Left kidney (tissue), 2 donors: Measurements from ENCODE around the gene FBXO47. TPM values are rescaled to one million over a fixed set of nuclear protein-coding genes. Genes with fewer than 3 reads are reported as not detected.
"Not testable (repeated sequence)": the region's sequence is repeated elsewhere in the genome, so short reads cannot be mapped to it uniquely, and the experiment has no call there.

Experiments
- DNase-seq: peaks from one replicate; pipeline ENCODE4 v3.0.0-alpha.2; 2013
- polyA plus RNA-seq: library from polyadenylated mRNA; unstranded; fragments of 120-200 nt; gene quantifications from one replicate; pipeline ENCODE4 v1.2.1, GENCODE V29; 2013; ENCODE audit not compliant: insufficient read length

Gene FBXO47
- polyA plus RNA-seq, 1 donor: not detected

DNA sequence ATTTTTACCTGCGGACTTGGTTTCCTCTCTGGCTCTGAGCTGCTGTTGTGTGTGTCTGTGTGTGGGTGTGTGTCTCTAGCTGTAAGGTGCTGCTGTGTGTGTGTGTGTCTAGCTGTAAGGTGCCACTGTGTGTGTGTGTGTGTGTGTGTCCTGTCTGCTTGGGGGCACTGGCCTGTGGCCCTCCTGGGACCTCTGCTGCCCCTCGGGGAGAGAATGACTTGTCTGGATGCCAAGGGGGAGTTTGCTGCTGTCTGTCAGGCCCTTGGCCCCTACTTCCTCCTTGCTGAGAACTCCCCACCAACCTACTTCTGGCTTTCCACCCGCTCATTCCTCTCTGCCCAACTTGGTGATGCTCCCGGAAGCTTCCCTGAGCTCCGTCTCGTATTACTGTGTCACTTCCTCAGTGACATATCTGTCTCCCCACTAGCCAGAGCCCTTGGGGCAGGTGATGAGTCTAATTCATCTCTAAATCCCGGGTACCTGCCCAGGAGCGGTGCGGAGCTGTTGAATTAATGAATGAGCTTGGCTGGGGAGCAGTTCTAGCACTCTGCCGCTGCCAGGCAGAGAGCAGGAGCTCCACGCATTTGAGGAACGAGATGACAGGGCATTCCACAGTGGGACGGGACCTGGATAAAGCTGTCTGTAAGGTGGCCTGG lies 45.3 kb downstream of the FBXO47 start:
- DNase-seq: no peak

DNA sequence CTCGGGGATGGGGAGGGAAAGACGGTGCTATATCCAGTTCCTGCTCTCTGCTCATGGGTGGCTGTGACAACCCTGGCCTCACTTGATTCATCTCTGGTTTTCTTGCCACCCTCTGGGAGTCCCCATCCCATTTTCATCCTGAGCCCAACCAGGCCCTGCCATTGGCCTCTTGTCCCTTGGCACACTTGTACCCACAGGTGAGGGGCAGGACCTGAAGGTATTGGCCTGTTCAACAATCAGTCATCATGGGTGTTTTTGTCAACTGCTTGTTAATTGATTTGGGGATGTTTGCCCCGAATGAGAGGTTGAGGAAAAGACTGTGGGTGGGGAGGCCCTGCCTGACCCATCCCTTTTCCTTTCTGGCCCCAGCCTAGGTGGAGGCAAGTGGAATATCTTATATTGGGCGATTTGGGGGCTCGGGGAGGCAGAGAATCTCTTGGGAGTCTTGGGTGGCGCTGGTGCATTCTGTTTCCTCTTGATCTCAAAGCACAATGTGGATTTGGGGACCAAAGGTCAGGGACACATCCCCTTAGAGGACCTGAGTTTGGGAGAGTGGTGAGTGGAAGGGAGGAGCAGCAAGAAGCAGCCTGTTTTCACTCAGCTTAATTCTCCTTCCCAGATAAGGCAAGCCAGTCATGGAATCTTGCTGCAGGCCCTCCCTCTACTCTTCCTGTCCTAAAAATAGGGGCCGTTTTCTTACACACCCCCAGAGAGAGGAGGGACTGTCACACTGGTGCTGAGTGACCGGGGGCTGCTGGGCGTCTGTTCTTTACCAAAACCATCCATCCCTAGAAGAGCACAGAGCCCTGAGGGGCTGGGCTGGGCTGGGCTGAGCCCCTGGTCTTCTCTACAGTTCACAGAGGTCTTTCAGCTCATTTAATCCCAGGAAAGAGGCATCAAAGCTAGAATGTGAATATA lies 46.6 kb downstream of the FBXO47 start:
- DNase-seq: no peak

DNA sequence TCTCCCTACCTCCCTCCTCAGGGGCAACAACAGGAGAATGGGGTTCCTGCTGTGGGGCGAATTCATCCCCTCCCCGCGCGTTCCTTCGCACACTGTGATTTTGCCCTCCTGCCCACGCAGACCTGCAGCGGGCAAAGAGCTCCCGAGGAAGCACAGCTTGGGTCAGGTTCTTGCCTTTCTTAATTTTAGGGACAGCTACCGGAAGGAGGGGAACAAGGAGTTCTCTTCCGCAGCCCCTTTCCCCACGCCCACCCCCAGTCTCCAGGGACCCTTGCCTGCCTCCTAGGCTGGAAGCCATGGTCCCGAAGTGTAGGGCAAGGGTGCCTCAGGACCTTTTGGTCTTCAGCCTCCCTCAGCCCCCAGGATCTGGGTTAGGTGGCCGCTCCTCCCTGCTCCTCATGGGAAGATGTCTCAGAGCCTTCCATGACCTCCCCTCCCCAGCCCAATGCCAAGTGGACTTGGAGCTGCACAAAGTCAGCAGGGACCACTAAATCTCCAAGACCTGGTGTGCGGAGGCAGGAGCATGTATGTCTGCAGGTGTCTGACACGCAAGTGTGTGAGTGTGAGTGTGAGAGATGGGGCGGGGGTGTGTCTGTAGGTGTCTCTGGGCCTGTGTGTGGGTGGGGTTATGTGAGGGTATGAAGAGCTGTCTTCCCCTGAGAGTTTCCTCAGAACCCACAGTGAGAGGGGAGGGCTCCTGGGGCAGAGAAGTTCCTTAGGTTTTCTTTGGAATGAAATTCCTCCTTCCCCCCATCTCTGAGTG lies 47.7 kb downstream of the FBXO47 start:
- DNase-seq: no peak

DNA sequence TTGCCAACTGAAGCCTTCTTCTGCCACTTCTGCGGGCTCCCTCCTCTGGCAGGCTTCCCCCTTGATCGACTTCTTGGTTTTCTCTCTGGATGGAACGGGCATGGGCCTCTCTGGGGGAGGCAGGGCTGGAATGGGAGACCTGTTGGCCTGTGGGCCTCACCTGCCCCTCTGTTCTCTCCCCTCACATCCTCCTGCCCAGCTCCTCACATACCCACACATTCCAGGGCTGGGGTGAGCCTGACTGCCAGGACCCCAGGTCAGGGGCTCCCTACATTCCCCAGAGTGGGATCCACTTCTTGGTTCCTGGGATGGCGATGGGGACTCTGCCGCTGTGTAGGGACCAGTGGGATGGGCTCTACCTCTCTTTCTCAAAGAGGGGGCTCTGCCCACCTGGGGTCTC lies 48.3 kb downstream of the FBXO47 start:
- no peak for DNase-seq

DNA sequence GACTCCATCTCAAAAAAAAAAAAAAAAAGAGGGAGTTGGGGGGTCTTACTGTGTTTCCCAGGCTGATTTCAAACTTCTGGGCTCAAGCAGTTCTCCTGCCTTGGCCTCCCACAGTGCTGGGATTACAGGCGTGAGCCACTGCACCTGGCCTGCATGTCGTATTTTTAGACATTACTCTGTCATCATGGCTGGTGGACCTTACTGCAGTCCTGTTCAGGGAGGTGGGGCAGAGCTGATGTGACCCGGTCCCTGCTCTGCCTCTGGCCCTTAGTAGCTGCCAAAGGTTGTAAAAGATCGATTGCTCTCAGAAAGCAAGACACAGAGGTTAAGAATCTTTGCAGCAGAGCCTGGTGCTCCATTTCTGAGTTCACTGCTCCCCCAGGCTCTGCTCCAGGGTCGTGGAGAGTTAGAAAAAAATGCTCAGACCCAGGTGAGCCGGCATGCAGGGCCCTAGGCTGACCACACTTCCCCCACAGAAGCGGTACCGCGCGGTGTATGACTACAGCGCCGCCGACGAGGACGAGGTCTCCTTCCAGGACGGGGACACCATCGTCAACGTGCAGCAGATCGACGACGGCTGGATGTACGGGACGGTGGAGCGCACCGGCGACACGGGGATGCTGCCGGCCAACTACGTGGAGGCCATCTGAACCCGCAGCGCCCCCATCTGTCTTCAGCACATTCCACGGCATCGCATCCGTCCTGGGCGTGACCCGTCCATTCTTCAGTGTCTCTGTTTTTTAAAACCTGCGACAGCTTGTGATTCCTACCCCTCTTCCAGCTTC lies 48.9 kb downstream of the FBXO47 start:
- DNase-seq: no peak

DNA sequence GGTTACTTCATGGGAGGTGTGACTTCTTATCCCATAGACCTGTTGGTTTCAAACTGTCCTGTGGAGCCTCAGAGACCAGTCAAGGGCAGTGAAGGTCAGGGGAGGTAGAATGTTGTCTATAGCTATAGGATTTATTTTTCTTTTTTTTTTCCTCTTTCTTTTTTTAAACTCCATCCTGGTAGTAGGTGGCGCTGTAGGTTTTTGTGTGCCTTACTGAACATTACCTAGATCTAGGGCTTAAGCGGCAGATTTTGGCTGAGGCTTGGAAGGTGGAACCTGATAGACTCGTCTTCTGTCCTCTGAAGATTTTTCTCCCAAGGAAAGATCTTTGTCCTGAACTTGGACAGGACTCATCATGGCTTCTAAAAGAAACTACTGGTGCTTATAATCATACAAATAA lies 49.9 kb downstream of the FBXO47 start:
- no peak for DNase-seq

DNA sequence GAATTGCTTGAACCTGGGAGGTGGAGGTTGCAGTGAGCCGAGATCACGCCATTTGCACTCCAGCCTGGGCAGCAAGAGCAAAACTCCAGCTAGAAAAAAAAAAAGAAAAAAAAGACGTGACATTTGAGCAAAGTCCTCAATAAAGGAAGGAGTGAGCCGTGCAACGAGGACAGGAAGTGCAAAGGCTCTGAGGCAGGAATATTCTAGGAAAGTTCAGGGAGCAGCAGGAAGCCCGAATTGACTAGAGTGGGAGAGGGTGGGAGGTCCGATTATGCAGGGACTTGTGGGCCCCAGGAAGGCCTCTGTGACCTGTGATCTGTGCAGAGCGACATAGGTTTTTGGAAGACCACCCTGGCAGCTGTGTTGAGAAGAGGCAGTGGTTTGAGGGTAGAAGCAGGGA lies 50.4 kb downstream of the FBXO47 start:
- no peak for DNase-seq

DNA sequence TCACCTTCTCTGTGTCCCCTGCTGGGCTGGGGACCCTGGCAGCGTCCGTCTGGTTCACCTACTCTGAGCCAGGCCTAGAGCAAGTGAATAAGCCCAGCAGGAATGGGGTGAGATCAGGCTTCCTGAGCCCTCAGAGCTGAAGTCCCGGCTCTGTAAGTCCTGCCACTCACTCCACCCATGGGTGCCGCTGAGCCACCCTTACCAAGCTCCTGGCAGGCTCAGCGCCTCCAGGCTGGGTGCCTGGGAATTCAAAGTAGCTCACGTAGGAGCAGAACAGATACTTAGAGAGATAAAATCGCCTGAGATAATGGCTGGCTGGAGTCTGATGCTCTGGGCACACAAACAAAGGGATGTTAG lies 51.6 kb downstream of the FBXO47 start:
- no peak for DNase-seq

DNA sequence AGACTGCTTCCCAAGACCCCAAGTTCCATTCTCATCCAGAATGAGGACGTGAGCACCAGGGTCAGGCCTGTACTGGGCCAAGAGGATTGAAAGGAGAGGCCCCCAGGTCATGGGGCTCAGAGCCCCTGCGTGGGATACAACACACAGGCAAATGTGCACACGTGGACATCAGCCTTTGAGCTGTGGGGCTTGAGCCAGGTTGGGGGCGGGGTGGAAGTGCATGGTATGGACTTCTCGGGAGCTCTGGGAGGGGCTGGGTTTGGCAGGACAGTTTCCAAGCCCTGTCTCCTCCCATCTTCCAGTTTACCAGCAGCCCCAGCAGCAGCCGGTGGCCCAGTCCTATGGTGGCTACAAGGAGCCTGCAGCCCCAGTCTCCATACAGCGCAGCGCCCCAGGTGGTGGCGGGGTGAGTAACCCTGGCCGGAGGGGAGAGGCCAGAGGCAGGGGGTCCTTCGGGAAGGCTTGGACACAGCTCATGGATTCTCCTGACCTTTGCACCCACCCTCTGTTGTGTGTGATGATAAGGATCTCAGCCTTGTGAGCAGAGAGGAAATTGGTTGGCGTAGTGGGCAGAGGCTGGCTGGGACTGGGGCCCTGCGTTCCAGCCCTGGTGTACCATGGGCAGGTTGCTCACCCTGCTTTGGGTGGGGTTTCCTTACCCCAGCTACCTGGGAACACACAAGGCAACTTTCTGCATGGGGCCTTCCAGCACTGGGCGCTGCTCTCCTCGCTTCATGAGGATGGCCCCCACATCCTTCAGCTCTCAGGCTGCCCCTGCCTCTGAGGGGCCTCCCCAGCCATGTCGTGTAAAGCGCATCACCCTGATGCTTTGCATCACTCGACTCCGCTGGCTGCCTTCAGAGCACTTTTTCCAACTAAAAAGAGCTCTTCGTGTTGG lies 52.2 kb downstream of the FBXO47 start:
- no peak for DNase-seq

DNA sequence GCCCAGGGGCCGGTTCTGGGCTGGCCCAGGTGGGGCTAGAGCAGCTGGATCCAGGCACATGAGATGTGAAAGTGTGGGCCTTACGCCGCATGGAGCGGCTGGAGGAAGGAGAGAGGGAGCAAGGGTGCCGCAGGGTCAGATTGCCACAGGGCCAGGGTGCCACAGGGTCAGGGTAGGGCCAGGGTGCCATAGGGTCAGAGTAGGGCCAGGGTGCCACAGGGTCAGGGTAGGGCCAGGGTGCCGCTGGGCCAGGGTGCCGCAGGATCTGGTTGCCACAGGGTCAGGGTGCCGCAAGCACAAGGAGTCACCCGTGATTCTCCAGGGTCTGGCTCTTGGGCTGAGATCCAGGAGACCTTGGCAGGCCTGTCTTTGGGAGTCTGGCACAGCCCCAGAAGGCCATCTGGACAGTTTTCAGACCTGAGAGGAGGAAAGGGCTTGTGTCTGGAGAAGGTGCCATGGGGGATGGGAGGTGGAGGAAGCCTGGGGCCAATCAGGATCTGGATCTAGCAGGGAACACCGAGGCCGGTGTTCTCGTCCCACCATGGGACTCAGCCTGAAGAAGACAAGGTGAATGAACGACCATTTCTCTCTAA lies 54.9 kb downstream of the FBXO47 start:
- DNase-seq: no peak

DNA sequence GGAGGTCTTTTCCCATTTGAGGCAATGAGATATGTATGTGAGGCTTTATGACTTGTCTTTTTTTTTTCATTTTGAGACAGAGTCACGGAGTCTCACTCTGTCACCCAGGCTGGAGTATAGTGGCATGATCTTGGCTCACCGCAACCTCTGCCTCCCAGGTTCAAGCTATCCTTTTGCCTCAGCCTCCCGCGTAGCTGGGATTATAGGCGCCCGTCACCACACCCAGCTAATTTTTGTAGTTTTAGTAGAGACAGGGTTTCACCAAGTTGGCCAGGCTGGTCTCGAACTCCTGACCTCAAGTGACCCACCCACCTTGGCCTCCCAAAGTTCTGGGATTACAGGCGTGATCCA lies 55.5 kb downstream of the FBXO47 start:
- not testable (repeated sequence) for DNase-seq

DNA sequence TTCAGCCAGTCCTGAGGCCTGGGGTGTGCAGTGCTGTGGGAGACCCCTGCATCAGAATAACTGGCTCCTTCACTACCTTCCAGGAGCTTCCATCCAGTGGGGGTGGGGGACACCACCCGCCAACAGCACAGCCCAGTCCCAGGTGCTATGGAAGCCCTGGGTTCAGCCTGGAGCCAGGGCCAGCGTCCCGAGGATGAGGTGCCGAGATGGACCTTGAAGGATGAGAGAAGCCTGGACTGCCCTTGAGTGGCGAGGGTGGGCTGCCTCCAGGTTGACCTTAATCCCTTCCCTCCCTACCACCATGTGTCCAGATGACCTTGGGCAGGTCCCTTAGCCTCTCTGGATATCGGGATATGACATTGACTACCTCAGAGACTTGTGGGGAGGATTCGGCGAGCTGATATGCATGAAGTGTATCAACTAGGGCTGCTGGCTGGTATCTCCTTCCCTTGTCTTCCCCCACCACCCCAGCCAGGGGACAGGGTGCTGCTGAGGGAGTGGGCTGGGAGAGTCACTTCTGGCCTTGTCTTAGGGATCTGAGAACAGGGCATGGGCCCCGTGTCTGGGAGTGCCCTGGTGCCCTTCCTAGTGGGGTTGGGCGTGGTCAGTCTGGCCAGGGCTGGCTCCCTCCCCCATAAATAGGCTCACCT lies 56.0 kb downstream of the FBXO47 start:
- no peak for DNase-seq

DNA sequence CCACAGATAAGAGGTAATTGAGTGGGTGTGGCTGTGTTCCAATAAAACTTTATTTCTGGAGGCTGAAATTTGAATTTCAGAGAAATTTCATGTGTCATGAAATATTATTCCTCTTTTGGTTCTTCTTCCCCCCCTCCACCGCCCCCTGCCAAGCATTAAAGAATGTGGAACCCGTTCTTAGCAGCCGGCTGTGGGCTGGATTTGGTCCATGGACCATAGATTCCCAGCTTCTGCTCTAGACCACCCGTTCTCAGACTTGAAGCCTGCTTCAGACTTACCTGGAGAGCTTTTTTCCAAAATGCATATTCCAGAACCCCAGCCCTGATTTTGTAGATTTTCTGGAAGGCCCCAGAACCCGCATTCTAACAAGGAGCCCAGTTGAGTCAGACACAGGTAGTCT lies 56.9 kb downstream of the FBXO47 start:
- DNase-seq: no peak

DNA sequence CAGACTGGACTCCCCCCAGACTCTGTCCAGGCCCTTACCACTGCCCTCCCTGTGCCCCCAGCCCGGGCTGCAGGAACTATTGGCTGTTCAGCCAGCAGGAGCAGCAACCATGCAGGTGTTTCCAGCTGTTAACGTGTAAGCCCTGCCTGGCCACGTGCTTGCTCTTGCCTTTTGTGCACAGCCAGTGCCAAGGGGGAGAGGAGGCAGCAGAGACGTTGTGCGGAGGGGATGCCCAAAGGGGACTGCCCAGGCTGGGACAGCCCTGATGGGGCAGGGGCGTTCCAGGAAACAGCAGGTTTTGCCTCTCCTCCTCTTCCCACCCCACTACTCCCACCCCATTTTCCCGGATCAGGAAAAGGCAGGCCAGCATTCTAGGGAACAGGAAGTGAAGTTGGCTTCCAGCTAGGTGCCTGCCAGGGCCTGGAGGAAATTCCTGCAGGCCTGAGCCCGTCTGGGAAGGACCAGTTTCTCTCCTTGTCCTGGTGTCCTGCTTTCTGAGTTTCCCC lies 58.5 kb downstream of the FBXO47 start:
- no peak for DNase-seq

DNA sequence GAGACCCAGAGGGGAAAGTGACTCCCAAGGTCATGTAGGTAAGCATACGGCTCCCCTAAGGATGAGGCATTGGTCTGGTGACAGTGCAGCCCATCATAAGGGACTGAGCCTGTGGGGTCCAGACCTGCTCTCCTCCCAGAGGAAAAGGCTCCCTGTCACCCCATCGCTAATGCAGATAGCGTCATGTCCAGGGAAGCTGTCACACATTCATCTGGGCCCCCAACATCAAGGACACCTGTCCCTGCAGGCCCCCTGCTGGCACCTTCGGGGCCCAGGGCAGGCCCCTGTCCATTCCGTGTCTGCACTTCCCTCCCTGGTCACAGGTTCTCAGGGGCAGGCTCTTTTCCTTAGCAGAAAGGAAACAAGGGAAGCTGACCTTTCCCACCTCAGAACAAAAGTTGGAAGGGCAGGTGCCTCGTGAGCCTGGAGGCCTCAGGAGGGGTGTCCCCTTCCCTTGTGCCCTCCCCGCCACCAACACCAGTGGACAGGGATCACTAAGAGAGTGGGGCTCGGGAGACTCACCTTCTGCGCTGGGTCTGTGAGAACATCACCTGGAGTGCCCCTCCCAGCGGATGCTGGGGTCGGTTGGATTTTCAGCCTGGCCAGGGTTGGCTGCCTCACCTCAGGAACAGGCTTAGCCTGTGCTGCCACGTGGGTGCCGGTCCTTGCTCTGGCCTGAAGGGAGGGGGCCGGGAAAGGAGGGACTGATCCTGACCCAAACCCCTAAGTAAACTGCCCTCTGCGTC lies 59.1 kb downstream of the FBXO47 start:
- no peak for DNase-seq

DNA sequence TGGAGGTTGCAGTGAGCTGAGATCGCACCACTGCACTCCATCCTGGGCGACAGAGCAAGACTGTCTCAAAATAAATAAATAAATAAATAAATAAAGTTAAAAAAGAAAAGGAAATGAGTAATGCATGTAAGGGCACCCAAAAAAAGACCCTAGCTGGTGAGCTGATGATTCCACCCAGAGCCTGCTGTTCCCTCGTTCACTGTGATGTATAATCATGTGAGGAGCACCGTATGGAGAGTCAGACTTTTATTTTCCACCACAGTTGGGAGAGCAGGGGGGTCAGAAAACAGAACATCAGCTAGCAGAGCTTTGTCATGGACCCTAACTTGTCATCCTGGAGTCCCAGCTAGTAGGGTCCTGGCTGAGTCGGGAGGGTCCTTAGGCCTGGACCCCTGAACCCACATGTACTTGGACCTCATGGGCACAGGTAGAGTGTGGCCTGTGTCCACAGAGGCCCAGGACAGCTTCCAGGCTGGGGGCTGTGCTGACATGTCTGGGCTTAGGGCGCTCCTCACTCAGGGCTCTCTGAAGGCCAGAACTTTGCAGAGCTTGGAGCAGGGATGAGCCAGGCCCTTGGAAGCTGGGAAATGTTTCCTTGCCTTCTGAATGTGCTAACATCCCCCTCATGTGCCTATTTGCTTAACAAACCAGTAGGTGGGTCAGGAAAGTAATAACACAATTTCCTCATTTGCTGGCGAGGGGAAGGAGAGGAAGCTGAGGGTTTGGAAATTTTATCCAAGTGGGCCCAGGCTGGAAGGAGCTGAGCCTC lies 60.6 kb downstream of the FBXO47 start:
- DNase-seq: no peak

DNA sequence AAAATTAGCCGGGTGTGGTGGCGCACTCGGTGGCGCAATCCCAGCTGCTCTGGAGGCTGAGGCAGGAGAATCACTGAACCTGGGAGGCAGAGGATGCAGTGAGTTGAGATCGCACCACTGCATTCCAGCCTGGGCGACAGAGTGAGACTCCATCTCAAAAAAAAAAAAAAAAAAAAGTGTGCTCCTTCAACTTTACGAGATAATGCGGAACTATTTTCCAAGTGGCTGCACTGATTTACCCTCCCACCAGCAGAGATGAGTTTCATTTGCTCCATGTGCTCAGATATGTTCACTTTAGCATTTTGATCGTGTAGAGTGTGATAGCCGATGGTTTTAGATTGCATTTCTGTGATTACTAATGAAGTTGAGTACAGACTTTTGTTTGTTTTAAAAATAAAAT lies 61.8 kb downstream of the FBXO47 start:
- no peak for DNase-seq

DNA sequence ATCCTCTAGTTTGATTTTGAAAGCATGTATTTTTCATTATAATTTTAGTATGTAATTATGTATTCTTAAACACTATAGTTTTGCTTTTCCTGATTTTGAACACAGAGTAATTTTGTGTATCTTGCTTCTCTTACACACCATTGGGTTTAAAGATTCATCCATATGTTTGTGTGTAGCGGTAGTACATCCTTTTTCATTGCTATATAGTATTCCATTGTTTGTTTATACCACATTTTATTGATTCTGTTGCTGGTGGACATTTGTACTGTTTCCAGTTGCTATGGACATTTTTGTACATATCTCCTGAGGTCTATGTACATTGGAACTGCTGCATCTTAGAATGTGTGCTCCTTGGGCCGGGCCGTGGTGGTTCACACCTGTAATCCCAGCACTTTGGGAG lies 62.3 kb downstream of the FBXO47 start:
- DNase-seq: no peak

DNA sequence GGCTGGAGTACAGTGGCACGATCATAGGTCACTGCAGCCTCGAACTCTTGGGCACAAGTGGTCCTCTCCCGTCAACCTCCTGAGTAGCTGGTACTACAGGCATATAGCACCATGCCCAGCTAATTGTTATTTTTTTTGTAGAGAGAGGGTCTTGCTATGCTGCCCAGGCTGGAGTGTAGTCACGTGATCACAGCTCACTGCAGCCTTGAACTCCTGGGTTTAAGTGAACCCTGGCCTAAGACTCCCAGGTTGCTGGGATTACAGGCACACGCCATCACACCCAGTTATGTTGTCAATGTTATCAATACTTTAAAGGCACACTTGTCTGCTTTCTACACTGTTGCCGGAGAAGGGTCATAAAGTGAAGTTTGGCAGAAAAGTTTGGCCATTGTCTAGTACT lies 63.8 kb downstream of the FBXO47 start:
- no peak for DNase-seq
